IMR-90 (cell line): ENCODE measurements around the gene TRIM44.

Source experiments
- CTCF ChIP-seq: conservative IDR thresholded peaks from 2 replicates; pipeline ENCODE4 v1.5.1; 2012; ENCODE audit warnings: mild to moderate bottlenecking, low read depth, low read length, improper control_type of control experiment
- POLR2A ChIP-seq: IDR thresholded peaks from 2 replicates; pipeline ENCODE4 v1.6.1; 2012; ENCODE audit warnings: mild to moderate bottlenecking, low read depth, low read length
- RAD21 ChIP-seq: IDR thresholded peaks from 2 replicates; pipeline ENCODE4 v1.6.1; 2012; ENCODE audit warnings: low read length, improper control_type of control experiment
- SMC3 ChIP-seq: fragments of 150-350 bp; IDR thresholded peaks from 2 replicates; pipeline ENCODE4 v1.6.1; 2016; ENCODE audit warnings: low read depth, mild to moderate bottlenecking, antibody characterized with exemption, low read length, moderate library complexity

DNA sequence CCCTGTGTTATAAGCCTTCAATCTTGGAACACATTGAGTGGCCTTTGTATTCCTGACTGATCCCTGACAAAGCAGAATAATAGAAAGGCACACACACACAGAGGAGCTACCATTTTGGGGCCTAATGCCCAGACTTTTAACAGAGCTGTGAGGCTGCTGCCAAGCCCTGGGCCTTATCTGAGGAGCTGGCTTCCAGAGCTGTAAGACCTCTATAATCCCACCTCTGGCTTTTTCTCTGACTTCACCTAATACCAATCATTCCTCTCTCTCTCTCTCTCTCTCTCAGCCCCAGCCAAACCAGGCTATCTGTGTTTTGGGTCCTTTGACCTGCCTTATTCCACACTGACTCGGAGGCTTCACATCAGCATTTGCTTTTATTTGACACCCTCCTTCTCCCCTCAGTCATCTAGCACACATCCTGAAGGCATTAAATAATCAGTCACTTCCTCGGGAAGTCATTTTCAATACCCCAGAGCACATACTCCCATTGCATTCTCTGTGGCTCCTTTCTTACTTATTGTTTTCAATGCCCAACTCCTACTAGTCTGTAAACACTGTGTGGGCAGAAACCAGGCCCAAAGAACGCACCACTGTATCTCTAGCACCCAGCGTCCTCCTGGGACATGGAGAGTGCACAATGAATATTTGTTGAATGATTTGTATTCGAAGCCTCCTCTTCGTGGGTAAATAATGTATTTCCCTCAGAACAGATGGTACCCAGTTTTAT is 21.2 kb upstream of the TRIM44 start:
- TF ChIP-seq SMC3 (no peak), CTCF (no peak), POLR2A (no peak), RAD21 (no peak)
